HepG2 (cell line): ENCODE data around the gene NAA15. TPM values are rescaled to one million over a fixed set of nuclear protein-coding genes. Genes with fewer than 3 reads are reported as not detected.
A peak's percentile ranks its signal among the peaks of the same experiment; 100 is the strongest.

Experiments used
- AHR ChIP-seq: IDR thresholded peaks from 2 replicates; pipeline ENCODE4 v1.6.1; 2018; ENCODE audit warnings: missing genetic modification reagents, missing compliant biosample characterization
- ARNTL ChIP-seq: sonication (generic); formaldehyde crosslinking; IDR thresholded peaks from 2 replicates; pipeline ENCODE4 v1.4.0; 2020; ENCODE audit warnings: mild to moderate bottlenecking, missing genetic modification reagents
- E2F1 ChIP-seq: sonication (generic); formaldehyde crosslinking; IDR thresholded peaks from 2 replicates; pipeline ENCODE4 v1.5.0; 2020; ENCODE audit warnings: missing genetic modification reagents
- ELF3 ChIP-seq: IDR thresholded peaks from 2 replicates; pipeline ENCODE4 v1.6.1; 2016; ENCODE audit warnings: missing genetic modification reagents, missing compliant biosample characterization
- ETV5 ChIP-seq: IDR thresholded peaks from 2 replicates; pipeline ENCODE4 v1.6.1; 2018; ENCODE audit warnings: missing biosample characterization, missing genetic modification reagents, inconsistent platforms, borderline replicate concordance
- FOXK2 ChIP-seq: fragments of 450-650 bp; IDR thresholded peaks from 2 replicates; pipeline ENCODE4 v1.6.1; 2016
- FOXP1 ChIP-seq, 2 experiments: fragments of 450-650 bp in 1 of 2; IDR thresholded peaks; 2 replicates each; pipeline ENCODE4 v1.6.1; 2017 to 2018; ENCODE audit warnings: antibody characterized with exemption in 1 of 2
- GABPB1 ChIP-seq: IDR thresholded peaks from 2 replicates; pipeline ENCODE4 v1.6.1; 2016; ENCODE audit warnings: mild to moderate bottlenecking, missing genetic modification reagents, moderate library complexity, missing compliant biosample characterization
- HDAC1 ChIP-seq: sonication (generic); formaldehyde crosslinking; IDR thresholded peaks from 2 replicates; pipeline ENCODE4 v1.5.1; 2020; ENCODE audit warnings: mild to moderate bottlenecking, missing genetic modification reagents
- HMGXB4 ChIP-seq, 2 experiments: sonication (generic) in 1 of 2; formaldehyde crosslinking in 1 of 2; IDR thresholded peaks; 2 replicates each; pipeline versions ENCODE4 v1.4.0 to v1.6.1; 2018 to 2020; ENCODE audit warnings: missing genetic modification reagents in 2 of 2, borderline replicate concordance in 1 of 2, low read depth in 1 of 2, mild to moderate bottlenecking in 1 of 2, missing biosample characterization in 1 of 2
- IKZF5 ChIP-seq: IDR thresholded peaks from 2 replicates; pipeline ENCODE4 v1.6.1; 2018; ENCODE audit warnings: missing genetic modification reagents, mild to moderate bottlenecking, missing compliant biosample characterization
- MED1 ChIP-seq: sonication (generic); formaldehyde crosslinking; IDR thresholded peaks from 2 replicates; pipeline ENCODE4 v1.4.0; 2020; ENCODE audit warnings: missing genetic modification reagents
- MIXL1 ChIP-seq: IDR thresholded peaks from 2 replicates; pipeline ENCODE4 v1.6.1; 2016
- MLX ChIP-seq: IDR thresholded peaks from 2 replicates; pipeline ENCODE4 v1.6.1; 2016
- RCOR2 ChIP-seq: IDR thresholded peaks from 2 replicates; pipeline ENCODE4 v1.6.1; 2016; ENCODE audit warnings: missing biosample characterization, missing genetic modification reagents
- SAP130 ChIP-seq: IDR thresholded peaks from 2 replicates; pipeline ENCODE4 v1.6.1; 2016; ENCODE audit warnings: low read depth
- SOX13 ChIP-seq, 3 experiments: fragments of 450-650 bp in 1 of 3; sonication (generic) in 1 of 3; formaldehyde crosslinking in 1 of 3; IDR thresholded peaks in 2 of 3; conservative IDR thresholded peaks in 1 of 3; 2 replicates each; pipeline versions ENCODE4 v1.5.0 to v1.6.1; 2016 to 2020; ENCODE audit warnings: antibody characterized with exemption in 1 of 3, mild to moderate bottlenecking in 1 of 3, missing compliant biosample characterization in 1 of 3, missing genetic modification reagents in 1 of 3, moderate library complexity in 1 of 3
- SOX5 ChIP-seq: IDR thresholded peaks from 2 replicates; pipeline ENCODE4 v1.6.1; 2016; ENCODE audit warnings: borderline replicate concordance
- TARDBP ChIP-seq: sonication (generic); formaldehyde crosslinking; IDR thresholded peaks from 2 replicates; pipeline ENCODE4 v1.8.0; 2022; ENCODE audit warnings: mild to moderate bottlenecking, missing genetic modification reagents
- TEAD3 ChIP-seq: optimal IDR thresholded peaks from 2 replicates; pipeline ENCODE3; 2016; ENCODE audit warnings: borderline replicate concordance
- THAP11 ChIP-seq: IDR thresholded peaks from 2 replicates; pipeline ENCODE4 v1.6.1; 2016; ENCODE audit warnings: missing biosample characterization, missing genetic modification reagents
- USF2 ChIP-seq, 2 experiments: sonication (generic) in 1 of 2; formaldehyde crosslinking in 1 of 2; IDR thresholded peaks; 2 replicates each; pipeline versions ENCODE4 v1.5.1 to v1.6.1; 2011 to 2020; ENCODE audit warnings: borderline replicate concordance in 1 of 2, low read depth in 1 of 2, low read length in 1 of 2, mild to moderate bottlenecking in 1 of 2, missing genetic modification reagents in 1 of 2, moderate library complexity in 1 of 2
- ZNF644 ChIP-seq: IDR thresholded peaks from 2 replicates; pipeline ENCODE4 v1.6.1; 2016; ENCODE audit warnings: low read depth
- polyA plus RNA-seq, 8 experiments: library from polyadenylated mRNA; depleted of rRNA in 3 of 8; stranded (reverse) in 7 of 8; unstranded in 1 of 8; fragments of >200 nt; fragmentation: Illumina TruSeq in 4 of 8; extraction: Trizol in 4 of 8; gene quantifications; 2 replicates each; pipeline versions ENCODE4 v1.2.1 to v1.2.3, GENCODE V29; 2011 to 2016; ENCODE audit warnings: low read depth in 4 of 8, missing spikeins in 1 of 8, mixed read lengths in 1 of 8; ENCODE audit not compliant: insufficient read depth in 1 of 8
- total RNA-seq, 5 experiments: library from RNA; depleted of rRNA; stranded (reverse); fragments of >200 nt; fragmentation: Illumina TruSeq; extraction: Trizol; gene quantifications; 2 replicates each; pipeline ENCODE4 v1.2.3, GENCODE V29; 2016; ENCODE audit warnings: low read depth in 1 of 5

The NAA15 gene
- total and polyA plus RNA-seq, 2 of the 13 experiments (the other 11 are each of a cell fraction or from before 2014, with no cell fraction given): 6.2 to 50.2 TPM

GRCh38 chr4:139266583-139267257 is 34.6 kb upstream of the NAA15 start (continued):
- TF ChIP-seq HMGXB4 (CRISPR knock-in tag; IDR thresholded peaks at IDR 0.05; ENCODE audit: borderline replicate concordance in 1 of 2, low read depth in 1 of 2) (no peak), SOX5 (CRISPR knock-in tag) (peak; percentile 32; the same call in 1 of the 2 replicates), ZNF644 (CRISPR knock-in tag) (0 out of 2 replicates have a peak, but pooled peaks have one; percentile 10), USF2 (IDR thresholded peaks at IDR 0.05; ENCODE audit: low read depth, low read length) (peak; percentile 92), USF2 (CRISPR knock-in tag; IDR thresholded peaks at IDR 0.05; ENCODE audit: borderline replicate concordance) (peak; percentile 96; the same call in 1 of the 2 replicates), THAP11 (CRISPR knock-in tag) (no peak; the same call in 1 of the 2 replicates), TARDBP (0 out of 2 replicates have a peak, but pooled peaks have one; percentile 21), RCOR2 (CRISPR knock-in tag) (0 out of 2 replicates have a peak, but pooled peaks have one; percentile 8), HDAC1 (CRISPR knock-in tag) (0 out of 2 replicates have a peak, but pooled peaks have one; percentile 21), IKZF5 (CRISPR knock-in tag) (0 out of 2 replicates have a peak, but pooled peaks have one; percentile 31), FOXK2 (no peak), GABPB1 (CRISPR knock-in tag) (peak; percentile 50; the same call in 1 of the 2 replicates), SAP130 (CRISPR knock-in tag) (peak; percentile 73), AHR (no peak), FOXP1 (IDR thresholded peaks at IDR 0.05) (no peak), FOXP1 (CRISPR knock-in tag; IDR thresholded peaks at IDR 0.05) (peak; percentile 40), E2F1 (no peak), ETV5 (CRISPR knock-in tag) (peak; percentile 37; the same call in 1 of the 2 replicates), MLX (CRISPR knock-in tag) (0 out of 2 replicates have a peak, but pooled peaks have one; percentile 34), MIXL1 (CRISPR knock-in tag) (0 out of 2 replicates have a peak, but pooled peaks have one; percentile 41), MED1 (CRISPR knock-in tag) (0 out of 2 replicates have a peak, but pooled peaks have one; percentile 22), TEAD3 (CRISPR knock-in tag) (peak; percentile 11), SOX13 (IDR thresholded peaks at IDR 0.05) (no peak), SOX13 (CRISPR knock-in tag; conservative IDR thresholded peaks at IDR 0.05 in 1 of 2, IDR thresholded peaks at IDR 0.05 in 1 of 2) (peak in 1 of 2 experiments; percentile 28; a peak in 1 of 4 replicates), ARNTL (CRISPR knock-in tag) (peak; percentile 95), ELF3 (CRISPR knock-in tag) (peak; percentile 60; the same call in 1 of the 2 replicates)
